Psoas muscle (tissue), 8 donors: ENCODE measurements around the gene GIT1. TPM values are rescaled to one million over a fixed set of nuclear protein-coding genes. Genes with fewer than 3 reads are reported as not detected.

Source experiments
- ATAC-seq, 4 donors: fragments of 200-7000 bp; cut with Tn5 transposase; one replicate each; pipeline ENCODE4 v1.9.1; 2020; ENCODE audit warnings: moderate library complexity in 3 of 4, mild to moderate bottlenecking in 2 of 4
- DNase-seq, 2 donors: peaks; one replicate each; pipeline ENCODE4 v3.0.0-alpha.2; 2020
- H3K27ac ChIP-seq: fragments of 200-600 bp; one replicate; pipeline ENCODE4 v1.8.0; 2022
- H3K27me3 ChIP-seq, 3 donors: fragments of 200-600 bp in 1 of 3; one replicate each; pipeline versions ENCODE4 v1.6.1 to v1.8.0; 2013 to 2022; ENCODE audit warnings: low read length in 2 of 3, mild to moderate bottlenecking in 2 of 3, moderate library complexity in 1 of 3; ENCODE audit not compliant: insufficient read depth in 3 of 3
- H3K36me3 ChIP-seq, 2 donors: fragments of 200-600 bp in 1 of 2; one replicate each; pipeline versions ENCODE4 v1.6.1 to v1.8.0; 2013 to 2022; ENCODE audit warnings: low read depth in 1 of 2, mild to moderate bottlenecking in 1 of 2, moderate library complexity in 1 of 2; ENCODE audit not compliant: insufficient read depth in 1 of 2
- H3K4me1 ChIP-seq: fragments of 200-600 bp; one replicate; pipeline ENCODE4 v1.8.0; 2022
- H3K4me3 ChIP-seq: fragments of 200-600 bp; one replicate; pipeline ENCODE4 v1.8.0; 2022; ENCODE audit warnings: mild to moderate bottlenecking
- H3K9me3 ChIP-seq: fragments of 200-600 bp; one replicate; pipeline ENCODE4 v1.8.0; 2022
- WGBS, 3 donors: extraction: QIAGEN DNeasy Blood & Tissue Kit; methylation state at CpG; one replicate each; pipeline versions ENCODE4 v1.1.6 to v1.1.7; 2013; 5-methylcytosine and 5-hydroxymethylcytosine counted together
- intact Hi-C, 2 donors: fragments of 100-400 bp; cut with DNase I; formaldehyde crosslinking; loops; one replicate each; pipeline versions ENCODE4 v1.11.0 to v1.14.2; 2022
- polyA plus RNA-seq, 3 donors: library from polyadenylated mRNA; stranded (reverse); fragments of 200-250 nt; gene quantifications; one replicate each; pipeline ENCODE4 v1.2.3, GENCODE V29; 2013
- total RNA-seq, 4 donors: library from RNA; stranded (reverse); fragmentation: NEBNext Ultra II Directional in 2 of 4; extraction: Animal tissue kit (Norgen Biotek cat#: 25700) in 2 of 4; gene quantifications; one replicate each; pipeline versions ENCODE4 v1.2.1 to v1.2.4, GENCODE V29; 2021 to 2023
- TF ChIP-seq, protein P1 (sequence below): fragments of 200-600 bp; IDR thresholded peaks from one replicate; pipeline ENCODE4 v1.8.0; 2022; ENCODE audit warnings: antibody characterized with exemption
- donor health status: healthy with polysubstance abuse.
- donor health status: DM: no; HTN: no; CAD: no; lungs with moderate emphysema.
- donor health status: Bipolar disorder and iron deficiency.
- donor health status: healthy.
- donor health status: DM: yes; HTN: yes; CAD: no.
- donor health status: DM: no; HTN: no; CAD: no.
- donor health status: DM: no; HTN: no; CAD: no.
- donor health status: DM: yes; HTN: yes; CAD: no.

The GIT1 gene
- total and polyA plus RNA-seq, 7 donors, result 24.3 to 46.0 (median 33.5) TPM

DNA sequence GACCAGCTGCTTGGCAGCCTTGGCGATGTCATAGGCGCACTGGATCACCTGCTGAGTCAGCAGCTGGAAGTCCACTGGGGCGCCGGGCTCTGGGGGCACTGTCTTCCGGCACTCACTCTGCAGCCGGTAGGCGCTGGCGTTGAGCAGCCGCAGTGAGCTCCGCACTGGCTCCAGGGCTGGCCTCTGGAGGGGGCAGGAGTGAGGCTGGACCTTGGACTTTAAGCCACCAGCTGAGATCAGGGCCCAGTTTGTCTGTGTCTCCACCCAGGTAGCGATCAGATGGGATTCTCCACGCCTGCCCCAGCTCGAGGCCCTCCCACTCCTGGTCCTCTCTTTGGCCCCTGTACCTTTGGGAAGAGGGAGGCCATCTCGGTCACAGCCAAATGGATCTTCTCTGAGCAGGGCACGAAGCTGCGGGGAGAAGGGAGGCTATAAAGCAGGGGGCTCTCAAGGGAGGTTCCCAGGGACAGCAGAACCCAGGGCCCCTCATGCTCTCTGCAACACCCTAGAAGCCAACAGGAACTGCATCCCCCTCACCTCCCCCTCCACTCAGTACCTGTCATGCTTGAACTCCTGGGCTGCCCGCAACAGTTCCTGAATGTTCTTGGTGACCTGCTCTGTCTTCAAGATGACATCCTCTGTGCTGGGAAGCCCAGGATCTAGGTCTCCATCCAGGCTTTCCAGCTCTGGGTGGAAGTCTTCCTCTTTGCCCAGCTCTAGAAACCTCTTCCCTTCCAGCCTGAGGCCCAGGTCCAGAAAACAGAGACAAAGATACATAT lies 14.5 kb downstream of the GIT1 start:
- ATAC-seq (no peak), DNase-seq (peak in 1 of 2 donors; percentile 59)
- Histone ChIP-seq H3K4me3 (no peak overlapping the region), H3K27ac (no peak overlapping the region), H3K36me3 (peaks cover 0 to 67% of the 10 kb centered on the region in 2 donors), H3K9me3 (no peaks in the 10 kb centered on the region), H3K4me1 (peaks cover 11% of the 10 kb centered on the region), H3K27me3 (no peaks in the 10 kb centered on the region)
- 71 to 76% (median 73%) methylated on average over 15 to 17 of the region's 17 CpGs for WGBS, 3 donors
- intact Hi-C loops, result no loop called here
- TF ChIP-seq, protein P1, sequence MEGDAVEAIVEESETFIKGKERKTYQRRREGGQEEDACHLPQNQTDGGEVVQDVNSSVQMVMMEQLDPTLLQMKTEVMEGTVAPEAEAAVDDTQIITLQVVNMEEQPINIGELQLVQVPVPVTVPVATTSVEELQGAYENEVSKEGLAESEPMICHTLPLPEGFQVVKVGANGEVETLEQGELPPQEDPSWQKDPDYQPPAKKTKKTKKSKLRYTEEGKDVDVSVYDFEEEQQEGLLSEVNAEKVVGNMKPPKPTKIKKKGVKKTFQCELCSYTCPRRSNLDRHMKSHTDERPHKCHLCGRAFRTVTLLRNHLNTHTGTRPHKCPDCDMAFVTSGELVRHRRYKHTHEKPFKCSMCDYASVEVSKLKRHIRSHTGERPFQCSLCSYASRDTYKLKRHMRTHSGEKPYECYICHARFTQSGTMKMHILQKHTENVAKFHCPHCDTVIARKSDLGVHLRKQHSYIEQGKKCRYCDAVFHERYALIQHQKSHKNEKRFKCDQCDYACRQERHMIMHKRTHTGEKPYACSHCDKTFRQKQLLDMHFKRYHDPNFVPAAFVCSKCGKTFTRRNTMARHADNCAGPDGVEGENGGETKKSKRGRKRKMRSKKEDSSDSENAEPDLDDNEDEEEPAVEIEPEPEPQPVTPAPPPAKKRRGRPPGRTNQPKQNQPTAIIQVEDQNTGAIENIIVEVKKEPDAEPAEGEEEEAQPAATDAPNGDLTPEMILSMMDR, result no peak

- intact Hi-C loops, result no loop called here
- Histone ChIP-seq H3K27me3 (no peaks in the 10 kb centered on the region), H3K36me3 (peaks cover 0 to 59% of the 10 kb centered on the region in 2 donors), H3K4me1 (peaks cover 19% of the 10 kb centered on the region), H3K4me3 (no peak overlapping the region), H3K27ac (no peak overlapping the region), H3K9me3 (no peaks in the 10 kb centered on the region)
- ATAC-seq, result no peak
- TF ChIP-seq, protein P1, result no peak
- DNase-seq, result no peak
- 83 to 86% (median 84%) methylated on average over 14 of the region's 14 CpGs for WGBS, 3 donors
These were observed 15.3 kb downstream of the GIT1 start for GRCh38 chr17:29573871-29574731.

GRCh38 chr17:29573558-29573869 lies 15.9 kb downstream of the GIT1 start:
- Histone ChIP-seq H3K4me1 (peaks cover 19% of the 10 kb centered on the region), H3K27me3 (no peaks in the 10 kb centered on the region), H3K4me3 (no peak overlapping the region), H3K36me3 (peaks cover 0 to 53% of the 10 kb centered on the region in 2 donors), H3K9me3 (no peaks in the 10 kb centered on the region), H3K27ac (no peak overlapping the region)
- WGBS, 3 donors, result 83 to 86% (median 84%) methylated on average over 6 of the region's 6 CpGs
- ATAC-seq (no peak), DNase-seq (no peak)
- intact Hi-C loops, result no loop called here
- TF ChIP-seq, protein P1, result no peak

- TF ChIP-seq, protein P1, result peak; percentile 74
- intact Hi-C loops, result no loop called here
- Histone ChIP-seq H3K27ac (peak overlapping the region; percentile 53), H3K9me3 (no peaks in the 10 kb centered on the region), H3K4me3 (peak overlapping the region; percentile 62), H3K27me3 (no peaks in the 10 kb centered on the region), H3K36me3 (peaks cover 0 to 47% of the 10 kb centered on the region in 2 donors), H3K4me1 (peaks cover 19% of the 10 kb centered on the region)
- peak; percentile 82 to 84 for DNase-seq
- ATAC-seq, result peak; percentile 66 to 75 (median 70)
- 14 to 30% (median 15%) methylated on average over 43 to 62 of the region's 62 CpGs for WGBS, 3 donors
These were observed 16.5 kb downstream of the GIT1 start for GRCh38 chr17:29572691-29573557.
